GM12872 (cell line): ENCODE results near the gene KDM4B.

Experiments used
- TF ChIP-seq, protein P1 (sequence below): IDR thresholded peaks from 3 replicates; pipeline ENCODE4 v1.5.1; 2011; ENCODE audit warnings: low read depth, mild to moderate bottlenecking, low read length, moderate library complexity; ENCODE audit not compliant: insufficient read depth

KDM4B gene

GRCh38 chr19:5030136-5030820 lies 61.4 kb downstream of the KDM4B start:
- TF ChIP-seq, protein P1, sequence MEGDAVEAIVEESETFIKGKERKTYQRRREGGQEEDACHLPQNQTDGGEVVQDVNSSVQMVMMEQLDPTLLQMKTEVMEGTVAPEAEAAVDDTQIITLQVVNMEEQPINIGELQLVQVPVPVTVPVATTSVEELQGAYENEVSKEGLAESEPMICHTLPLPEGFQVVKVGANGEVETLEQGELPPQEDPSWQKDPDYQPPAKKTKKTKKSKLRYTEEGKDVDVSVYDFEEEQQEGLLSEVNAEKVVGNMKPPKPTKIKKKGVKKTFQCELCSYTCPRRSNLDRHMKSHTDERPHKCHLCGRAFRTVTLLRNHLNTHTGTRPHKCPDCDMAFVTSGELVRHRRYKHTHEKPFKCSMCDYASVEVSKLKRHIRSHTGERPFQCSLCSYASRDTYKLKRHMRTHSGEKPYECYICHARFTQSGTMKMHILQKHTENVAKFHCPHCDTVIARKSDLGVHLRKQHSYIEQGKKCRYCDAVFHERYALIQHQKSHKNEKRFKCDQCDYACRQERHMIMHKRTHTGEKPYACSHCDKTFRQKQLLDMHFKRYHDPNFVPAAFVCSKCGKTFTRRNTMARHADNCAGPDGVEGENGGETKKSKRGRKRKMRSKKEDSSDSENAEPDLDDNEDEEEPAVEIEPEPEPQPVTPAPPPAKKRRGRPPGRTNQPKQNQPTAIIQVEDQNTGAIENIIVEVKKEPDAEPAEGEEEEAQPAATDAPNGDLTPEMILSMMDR = no peak

- TF ChIP-seq, protein P1 = no peak
Measured at GRCh38 chr19:5030822-5031221, 61.9 kb downstream of the KDM4B start.

DNA sequence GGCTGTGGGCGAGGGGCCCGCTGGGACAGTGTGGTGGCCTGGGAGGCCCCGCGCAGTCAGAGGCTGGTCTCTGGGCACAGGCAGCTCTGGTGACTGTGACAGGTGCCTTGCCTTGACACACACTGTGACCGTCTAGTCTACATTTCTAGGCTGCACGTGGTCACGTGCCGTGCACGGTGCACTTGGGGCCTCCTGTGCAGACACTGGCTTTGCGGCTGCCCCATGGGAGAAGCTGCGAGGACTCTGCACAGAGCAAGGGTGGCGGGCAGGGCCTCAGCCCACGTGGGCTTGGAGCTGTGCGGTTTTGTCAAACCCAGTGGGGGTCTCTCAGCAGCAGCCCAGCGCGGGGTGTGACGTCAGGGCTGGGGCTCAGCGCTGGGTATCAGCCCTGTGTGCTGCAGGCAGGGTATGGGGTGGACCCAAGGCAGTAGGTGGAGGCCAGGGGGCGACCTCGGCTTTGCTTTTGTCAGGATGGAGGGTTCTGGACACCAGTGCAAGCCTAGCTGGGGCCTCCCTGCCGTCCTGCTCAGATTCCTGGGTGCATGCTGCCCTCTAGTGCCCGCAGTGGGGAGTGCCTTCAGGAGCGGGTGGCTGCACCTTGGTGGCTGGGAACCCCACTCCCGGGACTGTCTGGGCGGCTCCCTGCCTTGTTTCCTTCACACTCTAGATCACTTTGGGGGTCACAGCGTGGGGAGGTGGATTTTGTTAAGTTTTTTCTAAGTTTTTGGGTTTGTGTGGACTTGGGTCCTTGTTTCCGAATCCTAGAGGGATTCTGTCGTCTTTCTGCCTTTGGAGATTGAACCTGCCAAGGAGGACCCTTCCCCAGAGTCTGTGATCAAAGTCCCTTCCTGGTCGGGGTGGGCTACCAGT lies 62.6 kb downstream of the KDM4B start:
- TF ChIP-seq, protein P1 = peak; percentile 92

GRCh38 chr19:5032101-5032967 lies 63.4 kb downstream of the KDM4B start:
- TF ChIP-seq, protein P1 = no peak

GRCh38 chr19:5035105-5035761 lies 66.3 kb downstream of the KDM4B start:
- TF ChIP-seq, protein P1 = no peak

- TF ChIP-seq, protein P1 = no peak
Measured at GRCh38 chr19:5035793-5036697, 67.1 kb downstream of the KDM4B start.
